PC-9 (cell line): ENCODE results near the gene ELMO3. TPM values are rescaled to one million over a fixed set of nuclear protein-coding genes. Genes with fewer than 3 reads are reported as not detected.
A peak's percentile ranks its signal among the peaks of the same experiment; 100 is the strongest.

Source experiments
- BruUV-seq: library from RNA; stranded (reverse); fragments of 400-500 nt; replicated peaks from 2 replicates; lab custom pipeline; 2021; lab: Mats Ljungman, UMichigan
- CTCF ChIA-PET: fragments of 300-600 bp; sonication (Branson Sonifier 250); formaldehyde crosslinking; loops from one replicate; lab custom pipeline; 2022; ENCODE audit warnings: antibody characterized with exemption; lab: Charles Lee
- POLR2A ChIA-PET: fragments of 300-600 bp; sonication (Branson Sonifier 250); formaldehyde crosslinking; loops from one replicate; lab custom pipeline; 2022; ENCODE audit warnings: antibody characterized with exemption; ENCODE audit not compliant: unreplicated experiment; lab: Charles Lee
- DNase-seq, 2 experiments: peaks; one replicate each; pipeline versions ENCODE4 v3.0.0 to v3.0.0-alpha.2; 2015 to 2022; ENCODE audit warnings: mixed read lengths in 1 of 2
- H2AFZ ChIP-seq: fragments of 200-600 bp; sonication (generic); 2 replicates; pipeline ENCODE4 v1.8.1; 2017; ENCODE audit warnings: antibody characterized with exemption
- H3F3A ChIP-seq: fragments of 200-600 bp; sonication (generic); 2 replicates; pipeline ENCODE4 v1.8.1; 2017; ENCODE audit warnings: antibody characterized with exemption, mild to moderate bottlenecking, low read depth; ENCODE audit not compliant: insufficient read depth
- H3K27ac ChIP-seq: fragments of 200-600 bp; sonication (generic); 2 replicates; pipeline ENCODE4 v1.6.1; 2016; ENCODE audit warnings: mixed run types
- H3K27me3 ChIP-seq: fragments of 200-600 bp; sonication (generic); 2 replicates; pipeline ENCODE4 v1.6.1; 2016; ENCODE audit warnings: low read depth, mixed run types; ENCODE audit not compliant: insufficient read depth
- H3K36me3 ChIP-seq: fragments of 200-600 bp; sonication (generic); 2 replicates; pipeline ENCODE4 v1.6.1; 2016; ENCODE audit warnings: low read depth, mixed run types
- H3K4me1 ChIP-seq: fragments of 200-600 bp; sonication (generic); replicated peaks from 2 replicates; pipeline ENCODE4 v1.6.1; 2016; ENCODE audit warnings: mixed run types; ENCODE audit not compliant: insufficient read depth
- H3K4me2 ChIP-seq: fragments of 200-600 bp; sonication (generic); 2 replicates; pipeline ENCODE4 v1.6.1; 2017; ENCODE audit warnings: mixed run types
- H3K4me3 ChIP-seq: fragments of 200-600 bp; sonication (generic); 2 replicates; pipeline ENCODE4 v1.6.1; 2016; ENCODE audit warnings: mixed run types
- H3K79me2 ChIP-seq: fragments of 200-600 bp; sonication (generic); 2 replicates; pipeline ENCODE4 v1.6.1; 2017; ENCODE audit warnings: low read depth, mixed run types
- H3K9me2 ChIP-seq: fragments of 200-600 bp; sonication (generic); 2 replicates; pipeline ENCODE4 v1.8.1; 2017; ENCODE audit warnings: mild to moderate bottlenecking; ENCODE audit not compliant: insufficient read depth
- H3K9me3 ChIP-seq: fragments of 200-600 bp; sonication (generic); 2 replicates; pipeline ENCODE4 v1.8.1; 2016; ENCODE audit warnings: low read depth; ENCODE audit not compliant: insufficient read depth
- H4K20me1 ChIP-seq: fragments of 200-600 bp; sonication (generic); 2 replicates; pipeline ENCODE4 v1.8.1; 2017; ENCODE audit not compliant: insufficient read depth
- EZH2 ChIP-seq: fragments of 200-600 bp; sonication (generic); IDR thresholded peaks from 2 replicates; pipeline ENCODE4 v1.8.0; 2017; ENCODE audit warnings: antibody characterized with exemption, low read depth
- intact Hi-C: fragments of 100-400 bp; cut with micrococcal nuclease; formaldehyde crosslinking; loops from one replicate; pipeline ENCODE4 v1.10.0; 2022; ENCODE audit not compliant: unreplicated experiment
- total RNA-seq: library from RNA; stranded (reverse); gene quantifications from 2 replicates; pipeline ENCODE4 v1.2.3, GENCODE V29; 2021
- TF ChIP-seq, protein P1 (sequence below): fragments of 200-600 bp; sonication (generic); conservative IDR thresholded peaks from 2 replicates; pipeline ENCODE4 v1.6.1; 2017; ENCODE audit warnings: mixed run types, antibody characterized with exemption, mild to moderate bottlenecking, moderate library complexity

Gene ELMO3
- total RNA-seq, 1 experiment from 2014 or later = 32.4 TPM

DNA sequence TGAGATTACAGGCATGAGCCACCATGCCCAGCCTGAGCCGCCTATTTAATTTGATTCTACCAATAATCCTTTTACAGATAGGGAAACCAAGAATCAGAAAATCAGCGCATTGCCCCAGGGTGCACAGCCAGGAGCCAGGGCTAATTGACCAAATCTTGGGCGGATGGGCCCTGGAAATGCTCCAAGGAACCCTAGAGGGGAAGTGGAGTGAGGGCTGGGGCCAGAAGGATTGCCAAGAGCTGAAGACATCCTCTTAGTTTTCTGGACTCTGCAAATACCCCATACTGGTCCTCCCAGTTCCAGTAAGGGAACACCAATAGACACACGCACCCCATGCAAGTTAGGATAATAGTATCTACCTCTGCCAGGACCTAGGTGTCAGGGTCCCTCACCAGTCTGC lies 44.5 kb downstream of the ELMO3 start:
- H3K4me1 ChIP-seq = peaks cover 73% of the 10 kb centered on the region

DNA sequence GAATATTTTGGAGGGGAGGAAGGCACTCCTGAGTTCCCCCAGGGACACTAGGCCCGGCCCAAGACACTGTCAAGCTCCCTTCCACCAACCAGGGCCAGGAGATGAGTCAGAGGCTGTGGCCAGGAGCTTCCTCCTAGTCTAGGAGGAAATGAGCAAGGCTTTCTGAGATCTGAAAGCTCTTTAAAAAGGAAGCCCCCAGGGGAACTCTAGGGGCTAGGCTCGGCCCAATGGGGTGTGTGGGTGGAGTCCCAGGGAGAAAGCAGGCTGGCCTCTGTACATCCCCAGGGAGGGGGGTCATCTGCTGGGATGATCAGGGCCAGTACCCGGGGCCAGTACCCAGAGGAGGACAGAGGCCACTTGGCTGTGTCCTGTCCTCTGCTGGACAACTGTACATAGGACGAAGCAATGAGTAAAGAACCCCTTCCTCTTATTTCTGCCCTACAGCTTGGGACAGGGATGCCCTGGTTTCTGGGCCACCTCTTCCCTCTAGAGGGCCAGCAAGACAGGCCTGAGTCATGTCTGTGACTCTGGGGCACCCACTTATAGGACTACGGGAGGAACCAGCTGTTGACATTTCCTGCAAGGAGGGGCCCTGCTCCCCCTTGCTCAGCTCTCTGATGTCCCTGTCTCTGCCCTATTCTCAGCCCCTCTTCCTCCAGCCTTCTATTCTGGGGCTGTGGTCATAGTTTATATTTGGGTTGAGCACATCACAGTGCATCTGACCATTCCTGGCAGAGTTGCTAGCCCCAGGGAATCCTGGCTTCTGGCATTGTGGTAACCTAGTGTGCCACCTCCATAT lies 45.7 kb downstream of the ELMO3 start:
- no peaks in the 10 kb centered on the region; the same call in 1 of the 2 replicates for H3K27me3 ChIP-seq
- peak overlapping the region; percentile 87 for H3K4me2 ChIP-seq
- ChIA-PET POLR2A (interaction anchor here (0.5 to 1.0 kb wide), 8 partner anchors 18 to 862 kb away, joined by 3 to 16 read pairs (median 6); partner anchors contain the start of gene TMEM208), CTCF (interaction anchor here (0.6 to 1.0 kb wide), 4 partner anchors 18 to 227 kb away, joined by 3 to 7 read pairs (median 4); partner anchors contain the start of genes ELMO3 and TMEM208)
- H3K4me3 ChIP-seq = peak overlapping the region; percentile 90; the same call in 1 of the 2 replicates
- peaks cover 46% of the 10 kb centered on the region for H3K79me2 ChIP-seq
- peaks cover 70% of the 10 kb centered on the region for H3K4me1 ChIP-seq
- H3K27ac ChIP-seq = peak overlapping the region; percentile 76
- H3K9me2 ChIP-seq = no peaks in the 10 kb centered on the region
- TF ChIP-seq EZH2 = no peak
- TF ChIP-seq, protein P1, sequence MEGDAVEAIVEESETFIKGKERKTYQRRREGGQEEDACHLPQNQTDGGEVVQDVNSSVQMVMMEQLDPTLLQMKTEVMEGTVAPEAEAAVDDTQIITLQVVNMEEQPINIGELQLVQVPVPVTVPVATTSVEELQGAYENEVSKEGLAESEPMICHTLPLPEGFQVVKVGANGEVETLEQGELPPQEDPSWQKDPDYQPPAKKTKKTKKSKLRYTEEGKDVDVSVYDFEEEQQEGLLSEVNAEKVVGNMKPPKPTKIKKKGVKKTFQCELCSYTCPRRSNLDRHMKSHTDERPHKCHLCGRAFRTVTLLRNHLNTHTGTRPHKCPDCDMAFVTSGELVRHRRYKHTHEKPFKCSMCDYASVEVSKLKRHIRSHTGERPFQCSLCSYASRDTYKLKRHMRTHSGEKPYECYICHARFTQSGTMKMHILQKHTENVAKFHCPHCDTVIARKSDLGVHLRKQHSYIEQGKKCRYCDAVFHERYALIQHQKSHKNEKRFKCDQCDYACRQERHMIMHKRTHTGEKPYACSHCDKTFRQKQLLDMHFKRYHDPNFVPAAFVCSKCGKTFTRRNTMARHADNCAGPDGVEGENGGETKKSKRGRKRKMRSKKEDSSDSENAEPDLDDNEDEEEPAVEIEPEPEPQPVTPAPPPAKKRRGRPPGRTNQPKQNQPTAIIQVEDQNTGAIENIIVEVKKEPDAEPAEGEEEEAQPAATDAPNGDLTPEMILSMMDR = no peak
- H3K9me3 ChIP-seq = no peaks in the 10 kb centered on the region
- H4K20me1 ChIP-seq = no peaks in the 10 kb centered on the region
- intact Hi-C loops = loop anchor here (5.0 to 10.0 kb wide), 2 partner anchors 72 to 990 kb away; partner anchors contain the start of genes ESRP2 and NOL3
- DNase-seq = peak; percentile 71 to 94
- H3F3A ChIP-seq = peaks cover 76% of the 10 kb centered on the region
- no peak overlapping the region for H2AFZ ChIP-seq
- H3K36me3 ChIP-seq = no peaks in the 10 kb centered on the region; the same call in 1 of the 2 replicates
- BruUV-seq = no TSS peak

More for the DNA sequence above, 44.5 kb downstream of the ELMO3 start:
- Histone ChIP-seq H4K20me1 (no peaks in the 10 kb centered on the region), H3K36me3 (no peaks in the 10 kb centered on the region; the same call in 1 of the 2 replicates), H3K79me2 (peaks cover 57% of the 10 kb centered on the region), H3K4me2 (peak overlapping the region; percentile 87), H3K9me3 (no peaks in the 10 kb centered on the region), H3K4me3 (no peak overlapping the region), H3K27ac (peak overlapping the region; percentile 76), H3F3A (peaks cover 86% of the 10 kb centered on the region), H3K27me3 (no peaks in the 10 kb centered on the region), H2AFZ (no peak overlapping the region), H3K9me2 (no peaks in the 10 kb centered on the region)
- intact Hi-C loops = loop anchor here (10.0 kb wide), 1 partner anchor 991 kb away; the partner anchor contains the start of gene ESRP2
- BruUV-seq = no TSS peak
- TF ChIP-seq EZH2 = no peak
- TF ChIP-seq, protein P1 = no peak
- no peak for DNase-seq
- ChIA-PET POLR2A (no interaction called here), CTCF (interaction anchor here (0.5 kb wide), 1 partner anchor 576 kb away, joined by 3 read pairs; no protein-coding TSS in a partner anchor)

DNA sequence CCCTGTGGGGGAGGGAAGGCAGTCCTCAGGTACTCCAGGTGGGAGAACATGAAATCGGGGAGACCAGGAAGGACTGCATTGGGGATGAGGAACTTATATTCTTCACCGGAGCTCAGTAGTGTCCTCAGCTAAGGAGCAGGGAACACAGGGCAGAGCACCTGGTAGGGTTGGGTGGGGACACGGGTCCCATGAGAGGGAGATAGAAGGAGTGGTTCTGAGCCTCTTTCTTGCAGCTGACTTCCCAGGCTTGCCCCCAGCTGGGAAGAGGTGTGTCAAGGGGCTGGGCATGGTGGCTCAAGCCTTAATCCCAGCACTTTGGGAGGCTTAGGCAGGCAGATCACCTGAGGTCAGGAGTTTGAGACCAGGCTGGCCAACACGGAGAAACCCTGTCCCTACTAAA lies 46.3 kb downstream of the ELMO3 start:
- H3K9me2 ChIP-seq = no peaks in the 10 kb centered on the region
- intact Hi-C loops = loop anchor here (5.0 to 10.0 kb wide), 2 partner anchors 73 to 990 kb away; partner anchors contain the start of genes ESRP2 and NOL3
- POLR2A ChIA-PET = no interaction called here
- H3K79me2 ChIP-seq = peaks cover 40% of the 10 kb centered on the region
- no peaks in the 10 kb centered on the region for H3K36me3 ChIP-seq
- BruUV-seq = TSS peak; percentile 31
- peak overlapping the region; percentile 76 for H3K27ac ChIP-seq
- DNase-seq = no peak
- CTCF ChIA-PET = no interaction called here
- no peaks in the 10 kb centered on the region; the same call in 1 of the 2 replicates for H3K27me3 ChIP-seq
- peak overlapping the region; percentile 90; the same call in 1 of the 2 replicates for H3K4me3 ChIP-seq
- H2AFZ ChIP-seq = no peak overlapping the region
- peaks cover 64% of the 10 kb centered on the region for H3K4me1 ChIP-seq
- H4K20me1 ChIP-seq = no peaks in the 10 kb centered on the region
- peaks cover 70% of the 10 kb centered on the region for H3F3A ChIP-seq
- TF ChIP-seq, protein P1 = no peak
- no peak for TF ChIP-seq EZH2
- H3K4me2 ChIP-seq = peak overlapping the region; percentile 87
- H3K9me3 ChIP-seq = no peaks in the 10 kb centered on the region
